Right forelimb (tissue), 1 donor: ENCODE results near the gene ZNG1F.
"Not testable (repeated sequence)": the region's sequence is repeated elsewhere in the genome, so short reads cannot be mapped to it uniquely, and the experiment has no call there.

ENCODE experiments used
- DNase-seq: peaks from one replicate; pipeline ENCODE4 v3.0.0-alpha.2; 2018

Gene ZNG1F

DNA sequence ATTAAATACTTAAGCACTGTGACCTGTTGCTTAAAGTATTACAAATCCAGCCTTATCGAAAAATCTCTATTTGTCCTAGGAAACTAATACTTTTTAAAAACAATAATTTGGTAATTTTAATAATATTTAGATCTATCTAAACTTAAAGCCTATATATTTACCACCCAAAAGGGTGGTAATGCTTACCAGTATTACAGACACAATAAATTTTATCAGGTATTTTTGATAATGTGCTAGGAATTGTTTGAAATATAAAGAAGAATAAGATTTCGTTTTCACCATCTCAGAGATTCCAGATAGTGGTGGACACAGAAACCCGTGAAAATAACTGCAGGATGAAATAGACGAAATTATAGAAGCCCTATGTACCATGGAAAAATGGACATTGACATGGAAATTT lies 68.4 kb downstream of the ZNG1F start:
- not testable (repeated sequence) for DNase-seq

DNA sequence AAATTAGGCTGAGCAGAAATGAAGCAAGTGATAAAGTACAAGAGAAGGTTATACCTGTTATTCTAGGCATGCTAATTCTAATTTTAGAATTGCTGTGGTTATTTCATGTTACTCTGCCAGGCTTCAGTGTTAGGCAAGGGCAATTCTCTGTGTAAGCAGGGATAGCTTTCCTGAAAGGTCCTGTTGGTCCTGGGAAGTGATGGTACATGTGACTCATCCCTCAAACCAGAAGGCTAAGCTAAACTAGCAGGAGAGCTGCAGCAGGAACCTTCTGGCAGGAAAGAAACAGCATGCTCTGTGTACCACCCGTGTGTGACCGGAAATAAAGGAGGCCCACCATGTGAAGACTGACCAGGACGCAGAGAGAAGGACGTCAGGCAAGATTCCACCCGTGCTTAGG lies 69.4 kb downstream of the ZNG1F start:
- not testable (repeated sequence) for DNase-seq

DNA sequence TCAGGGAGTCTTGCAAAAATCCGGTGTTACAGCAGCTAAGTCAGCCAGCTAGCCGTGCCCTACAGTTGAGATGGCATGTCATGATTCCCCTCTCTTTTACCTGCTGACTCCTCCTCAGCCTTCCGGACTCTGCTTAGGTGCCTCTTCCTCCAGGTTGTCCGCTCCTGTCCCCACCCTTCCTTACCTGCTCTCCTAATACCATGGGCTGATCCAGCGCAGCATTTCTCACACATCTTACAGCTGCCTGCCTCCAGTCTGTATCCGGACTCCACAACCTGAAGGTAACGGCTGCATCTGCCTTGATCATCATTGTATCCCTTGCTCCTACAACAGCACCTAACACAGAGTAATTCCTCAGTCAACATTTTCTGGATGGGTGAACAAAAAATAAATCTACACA lies 69.8 kb downstream of the ZNG1F start:
- DNase-seq: not testable (repeated sequence)

DNA sequence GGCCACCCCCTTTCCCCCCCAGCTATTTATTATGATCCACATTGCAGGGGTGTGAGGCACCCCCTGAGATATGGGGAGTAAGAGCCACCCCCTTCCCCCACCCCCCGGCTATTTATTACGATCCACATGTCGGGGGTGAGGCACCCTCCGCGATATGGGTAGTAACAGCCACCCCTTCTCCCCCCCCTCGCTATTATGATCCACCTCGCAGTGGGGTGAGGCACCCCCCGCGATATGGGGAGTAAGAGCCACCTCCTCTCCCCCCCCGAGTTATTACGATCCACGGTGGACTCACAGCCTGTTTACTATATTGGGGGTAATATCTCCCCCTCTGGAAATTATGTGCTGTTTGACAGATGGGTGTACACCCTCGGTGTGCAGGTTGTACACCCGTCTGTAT lies 75.8 kb downstream of the ZNG1F start:
- DNase-seq: not testable (repeated sequence)

DNA sequence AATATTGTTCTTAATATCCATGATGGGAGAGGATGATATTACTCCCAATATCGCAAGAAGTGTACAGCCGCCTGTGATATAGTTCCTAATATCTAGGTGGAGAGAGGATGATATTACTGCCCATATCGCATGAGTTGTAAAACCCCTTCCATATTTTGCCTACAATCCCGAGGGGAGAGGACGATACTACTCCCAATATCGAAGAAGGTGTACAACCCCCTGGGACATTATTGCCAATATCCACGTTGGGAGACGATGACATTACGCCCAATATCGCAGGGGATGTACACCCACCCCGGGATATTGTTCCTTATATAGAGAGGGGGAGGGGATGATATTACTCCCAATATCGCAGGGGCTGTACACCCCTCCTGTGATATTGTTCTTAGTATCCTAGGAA lies 77.7 kb downstream of the ZNG1F start:
- DNase-seq: not testable (repeated sequence)

DNA sequence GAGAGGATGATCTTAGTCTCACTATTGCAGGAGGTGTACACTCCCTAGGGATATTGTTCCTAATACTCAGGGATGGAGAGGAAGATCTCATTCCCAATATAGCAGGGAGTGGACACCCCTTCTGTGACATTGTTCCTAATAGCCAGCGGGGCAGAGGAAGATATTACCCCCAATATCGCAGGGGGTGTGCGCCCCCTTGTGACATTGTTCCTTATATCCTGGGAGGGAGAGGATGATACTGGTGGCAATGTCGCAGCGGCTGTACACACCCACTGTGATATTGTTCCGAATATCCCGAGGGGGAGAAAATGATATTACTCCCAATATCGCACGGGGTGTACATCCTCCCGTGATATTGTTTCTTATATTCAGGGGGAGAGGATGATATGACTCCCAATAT lies 78.2 kb downstream of the ZNG1F start:
- not testable (repeated sequence) for DNase-seq

DNA sequence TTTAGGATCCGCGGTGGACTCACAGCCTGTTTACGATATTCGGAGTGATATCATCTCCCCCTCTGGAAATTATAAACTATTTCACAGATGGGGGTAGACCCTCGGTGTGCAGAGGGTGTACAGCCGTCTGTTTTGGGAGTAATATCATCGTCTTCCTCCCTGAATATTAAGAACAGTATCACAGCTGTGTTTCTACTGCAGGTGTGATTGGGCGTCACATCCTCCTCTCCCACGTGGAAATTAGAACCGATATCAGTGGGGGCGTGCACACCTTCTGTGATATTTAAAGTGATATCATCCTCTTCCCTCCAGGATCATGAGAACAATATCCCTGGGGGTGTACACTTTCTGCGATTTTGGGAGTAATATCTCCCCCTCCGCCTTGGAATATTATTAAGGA lies 79.9 kb downstream of the ZNG1F start:
- not testable (repeated sequence) for DNase-seq

DNA sequence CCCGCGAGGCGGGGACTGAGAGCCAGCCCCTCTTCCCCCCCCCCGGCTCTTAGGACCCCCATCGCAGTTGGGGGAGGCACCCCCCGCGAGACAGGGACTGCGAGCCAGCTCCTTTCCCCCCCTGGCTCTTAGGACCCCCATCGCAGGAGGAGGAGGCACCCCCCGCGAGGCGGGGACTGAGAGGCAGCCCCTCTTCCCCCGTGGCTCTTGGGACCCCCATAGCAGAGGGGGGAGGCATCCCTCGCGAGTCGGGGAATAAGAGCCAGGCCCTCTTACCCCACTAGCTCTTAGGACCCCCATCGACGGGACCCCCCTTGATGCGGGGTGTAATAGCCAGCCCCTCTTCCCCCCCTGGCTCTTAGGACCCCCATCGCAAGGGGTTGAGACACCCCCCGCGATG lies 80.3 kb downstream of the ZNG1F start:
- not testable (repeated sequence) for DNase-seq

DNA sequence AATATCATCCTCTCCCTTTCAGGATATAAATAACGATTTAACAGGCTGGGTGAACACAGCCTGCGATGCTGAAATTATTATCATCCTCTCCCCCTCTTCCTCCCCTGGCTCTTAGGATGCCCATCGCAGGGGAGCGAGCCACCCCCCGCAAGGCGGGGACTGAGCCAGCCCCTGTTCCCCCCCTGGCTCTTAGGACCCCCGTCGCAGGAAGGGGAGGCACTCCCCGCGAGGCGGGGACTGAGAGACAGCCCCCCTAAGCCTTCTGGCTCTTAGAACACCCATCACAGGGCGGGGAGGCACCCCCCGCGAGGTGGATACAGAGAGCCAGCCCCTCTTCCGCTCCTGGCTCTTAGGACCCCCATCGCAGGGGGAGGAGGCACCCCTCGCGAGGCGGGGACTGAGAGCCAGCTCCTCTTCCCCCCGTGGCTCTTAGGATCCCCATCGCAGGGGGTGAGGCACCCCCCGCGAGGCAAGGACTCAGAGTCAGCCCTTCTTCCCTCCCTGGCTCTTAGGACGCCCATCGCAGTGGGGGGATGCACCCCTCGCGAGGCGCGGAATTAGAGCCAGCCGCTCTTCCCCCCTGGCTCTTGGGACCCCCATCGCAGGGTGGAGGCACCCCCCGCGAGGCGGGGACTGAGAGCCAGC lies 82.5 kb downstream of the ZNG1F start:
- DNase-seq: not testable (repeated sequence)

DNA sequence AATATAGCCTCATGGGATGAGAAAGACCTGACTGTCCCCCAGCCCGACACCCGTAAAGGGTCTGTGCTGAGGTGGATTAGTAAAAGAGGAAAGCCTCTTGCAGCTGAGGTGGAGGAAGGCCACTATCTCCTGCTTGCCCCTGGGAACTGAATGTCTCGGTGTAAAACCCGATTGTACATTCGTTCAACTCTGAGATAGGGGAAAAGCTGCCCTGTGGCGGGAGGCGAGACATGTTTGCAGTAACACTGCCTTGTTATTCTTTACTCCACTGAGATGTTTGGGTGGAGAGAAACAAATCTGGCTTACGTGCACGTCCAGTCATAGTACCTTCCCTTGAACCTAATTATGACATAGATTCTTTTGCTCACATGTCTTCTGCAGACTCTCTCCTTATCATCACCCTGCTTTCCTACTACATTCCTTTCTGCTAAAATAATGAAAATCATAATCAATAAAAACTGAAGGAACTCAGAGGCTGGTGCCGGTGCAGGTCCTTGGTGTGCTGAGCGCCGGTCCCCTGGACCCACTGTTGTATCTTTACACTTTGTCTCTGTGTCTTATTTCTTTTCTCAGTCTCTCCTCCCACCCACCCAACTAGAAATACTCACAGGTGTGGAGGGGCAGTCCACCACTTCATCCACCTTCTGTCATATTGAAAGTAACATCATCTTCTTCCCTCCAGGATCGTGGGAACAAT lies 83.4 kb downstream of the ZNG1F start:
- DNase-seq: not testable (repeated sequence)

DNA sequence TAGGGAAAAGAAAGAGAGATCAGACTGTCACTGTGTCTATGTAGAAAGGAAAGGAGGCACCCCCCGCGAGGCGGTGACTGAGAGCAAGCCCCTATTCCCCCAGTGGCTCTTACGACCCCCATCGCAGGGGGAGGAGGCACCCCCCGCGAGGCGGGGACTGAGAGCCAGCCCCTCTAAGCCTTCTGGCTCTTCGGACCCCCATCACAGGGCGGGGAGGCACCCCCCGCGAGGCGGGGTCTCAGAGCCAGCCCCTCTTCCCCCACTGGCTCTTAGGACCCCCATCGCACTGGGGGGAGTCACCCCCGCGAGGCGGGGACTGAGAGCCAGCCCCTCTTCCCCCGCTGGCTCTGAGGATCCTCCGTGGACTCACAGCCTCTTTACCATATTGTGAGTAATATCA lies 84.6 kb downstream of the ZNG1F start:
- DNase-seq: not testable (repeated sequence)

DNA sequence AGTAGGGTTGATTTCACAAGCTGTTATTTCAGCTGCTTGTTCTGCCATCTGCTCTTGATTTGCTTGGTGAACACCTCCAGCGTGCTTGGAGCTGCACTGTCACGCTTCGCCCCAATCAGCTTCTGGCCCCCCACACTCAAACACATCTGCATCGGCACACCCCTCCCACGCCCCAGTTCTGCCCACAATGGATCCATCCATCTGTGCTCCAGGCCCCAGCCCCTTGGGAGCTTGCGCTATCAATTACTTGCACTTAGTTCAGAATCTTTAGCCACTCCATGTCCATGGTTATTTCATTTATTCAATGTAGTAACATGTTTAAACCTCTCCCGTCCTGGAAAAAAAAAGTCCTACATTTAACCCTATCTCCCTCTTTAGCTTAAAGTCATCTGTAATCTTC lies 88.6 kb downstream of the ZNG1F start:
- DNase-seq: not testable (repeated sequence)

DNA sequence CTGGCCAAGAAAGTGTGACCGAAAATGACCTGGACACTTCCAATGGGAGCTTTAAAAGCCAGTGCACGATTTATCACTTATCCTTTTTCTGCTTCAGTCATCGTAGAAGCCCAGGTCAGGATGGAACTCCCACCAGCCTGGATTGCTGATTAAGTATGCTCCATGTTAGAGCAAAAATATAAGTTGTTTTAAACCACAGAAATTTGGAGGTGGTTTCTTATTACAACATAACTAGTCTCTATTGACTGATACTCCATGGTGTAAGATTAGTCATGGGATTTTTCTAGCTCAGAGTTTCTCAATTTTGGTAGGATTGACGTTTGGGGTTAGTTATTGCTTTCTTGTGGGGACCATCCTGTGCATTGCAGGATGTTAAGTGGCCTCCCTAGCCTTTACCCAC lies 90.4 kb downstream of the ZNG1F start:
- not testable (repeated sequence) for DNase-seq

DNA sequence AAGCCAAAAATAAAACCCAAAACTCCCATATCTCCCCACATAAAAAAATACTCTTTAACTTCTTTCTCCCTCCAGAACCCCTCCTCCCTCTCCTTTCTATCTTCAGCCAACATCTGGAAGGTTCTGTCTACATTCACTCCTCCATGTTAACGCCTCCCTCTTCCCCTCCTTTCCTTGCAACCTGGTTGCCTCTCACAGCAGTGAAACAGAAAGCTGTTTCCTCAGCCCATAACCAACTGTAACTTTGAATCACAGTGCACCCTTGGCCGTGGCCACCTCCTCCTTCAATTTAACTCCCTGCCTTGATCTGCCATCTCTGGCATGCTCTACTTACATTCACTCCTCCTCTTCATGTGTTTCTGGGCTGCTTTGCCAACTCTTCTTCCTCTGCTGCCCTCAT lies 94.1 kb downstream of the ZNG1F start:
- DNase-seq: not testable (repeated sequence)

DNA sequence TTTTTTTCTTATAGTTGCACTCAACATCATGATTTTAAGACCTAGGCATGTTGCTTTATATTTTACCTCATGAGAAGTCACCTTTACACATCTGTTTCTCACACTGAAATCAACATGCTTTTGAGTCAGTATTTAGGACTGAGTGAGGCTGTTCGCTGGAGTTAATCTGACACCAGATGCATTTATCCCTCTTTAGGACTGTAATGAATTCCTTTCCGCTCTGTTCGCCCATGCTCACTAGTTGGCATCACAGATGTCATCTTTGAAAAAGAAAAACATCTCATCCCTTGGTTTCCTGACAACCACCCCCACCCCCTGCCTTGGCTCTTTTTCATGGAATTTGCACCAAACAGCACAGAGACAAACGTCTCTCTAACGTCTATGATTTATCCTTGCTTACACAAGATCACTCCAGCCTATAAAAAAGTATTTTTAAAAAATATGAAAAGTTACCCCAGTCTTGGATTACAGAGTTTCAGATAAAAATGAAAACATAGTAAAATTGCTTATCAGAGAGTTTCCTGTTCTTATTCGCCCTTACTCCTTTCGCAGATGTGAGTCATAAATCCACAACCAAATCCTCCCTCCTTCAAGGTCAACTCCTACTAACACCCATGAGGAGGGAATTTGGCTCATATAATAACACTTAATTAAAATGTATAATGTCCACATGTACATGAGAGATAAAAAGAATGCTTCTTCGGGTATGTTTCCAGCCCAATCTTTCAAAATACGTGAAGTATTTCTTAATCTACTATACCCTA lies 94.9 kb downstream of the ZNG1F start:
- DNase-seq: not testable (repeated sequence)

DNA sequence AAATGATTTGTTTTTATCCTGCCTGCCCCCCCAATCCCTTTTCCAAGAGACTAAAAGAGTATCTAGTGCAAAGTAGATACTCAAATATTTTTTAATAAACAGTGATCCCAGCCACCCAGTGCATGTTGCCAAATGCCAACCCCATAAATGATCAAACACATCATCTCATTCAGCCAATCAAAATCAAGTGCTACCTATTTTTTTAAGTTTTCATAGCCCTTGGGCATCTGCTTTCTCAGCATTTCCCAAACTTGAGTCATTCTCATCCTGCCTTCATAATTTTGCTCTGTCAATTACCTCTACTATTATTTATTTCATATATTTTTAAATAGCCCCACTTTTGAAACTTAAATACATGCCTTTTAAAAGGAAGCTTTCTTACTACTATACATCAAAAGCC lies 98.2 kb downstream of the ZNG1F start:
- not testable (repeated sequence) for DNase-seq

DNA sequence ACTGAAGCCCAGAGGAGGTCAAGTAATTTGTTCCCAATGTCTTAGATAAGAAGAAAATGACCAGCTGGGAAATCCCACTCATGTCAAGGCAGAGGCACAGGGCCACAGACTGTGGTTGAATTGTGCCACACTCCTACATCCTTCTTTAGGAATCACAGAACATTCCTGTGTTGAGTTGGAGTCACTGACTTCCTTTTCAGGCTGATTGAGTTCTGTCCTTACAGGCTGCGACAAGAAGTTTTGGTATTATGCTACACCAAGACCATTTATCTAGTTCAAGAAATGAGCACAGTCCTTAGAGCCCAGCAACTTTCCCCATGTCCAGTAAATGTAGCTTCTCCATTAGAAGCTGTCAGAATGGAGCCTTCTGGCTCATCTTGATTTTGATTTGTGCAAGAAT lies 98.7 kb downstream of the ZNG1F start:
- not testable (repeated sequence) for DNase-seq

DNA sequence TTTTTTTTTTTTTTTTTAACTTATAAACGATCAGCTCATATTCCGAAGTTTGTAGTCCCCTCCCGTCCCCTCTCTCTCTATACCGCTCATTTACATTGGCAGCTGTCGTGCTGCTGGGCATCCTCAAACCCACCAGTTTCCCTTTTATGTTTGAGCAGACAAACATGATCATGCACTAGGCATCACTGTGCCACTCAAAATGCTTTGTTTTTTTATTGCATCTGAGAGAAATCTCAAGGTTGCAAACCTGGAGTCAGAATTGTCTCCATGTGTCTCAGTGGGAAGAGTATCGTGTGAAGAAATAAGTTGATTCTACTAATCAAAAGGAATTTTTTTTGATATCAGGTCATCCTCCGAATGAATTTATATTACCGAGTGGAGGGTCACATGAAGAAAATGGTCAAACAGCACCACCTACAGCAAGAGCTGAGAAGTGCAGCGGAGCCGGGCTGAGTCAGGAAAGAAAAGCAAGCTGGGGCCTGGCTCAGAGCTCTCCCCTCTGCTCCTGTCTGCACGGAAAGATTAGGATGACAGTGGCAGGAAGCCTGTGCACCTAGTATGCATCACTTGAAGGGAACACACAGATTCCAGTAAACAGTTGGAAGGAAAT lies 100.6 kb downstream of the ZNG1F start:
- DNase-seq: not testable (repeated sequence)

DNA sequence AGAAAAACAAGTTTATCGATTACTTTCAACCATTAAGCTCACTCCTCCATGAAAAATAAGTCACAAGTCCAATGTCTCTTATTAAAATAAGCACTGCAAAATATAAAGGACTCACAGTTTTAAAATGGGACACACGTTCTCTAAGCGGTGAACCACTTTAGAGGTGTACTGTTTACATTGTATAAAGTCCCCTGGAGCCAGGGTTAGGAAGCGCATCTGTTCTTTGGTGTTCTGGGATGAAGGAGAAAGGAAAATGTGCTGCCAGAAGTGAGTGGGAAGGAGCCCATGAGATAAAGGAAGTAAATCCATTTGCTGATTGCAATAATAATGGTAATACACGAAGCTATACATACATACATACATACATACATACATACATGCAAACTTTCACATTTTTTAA lies 101.2 kb downstream of the ZNG1F start:
- not testable (repeated sequence) for DNase-seq

DNA sequence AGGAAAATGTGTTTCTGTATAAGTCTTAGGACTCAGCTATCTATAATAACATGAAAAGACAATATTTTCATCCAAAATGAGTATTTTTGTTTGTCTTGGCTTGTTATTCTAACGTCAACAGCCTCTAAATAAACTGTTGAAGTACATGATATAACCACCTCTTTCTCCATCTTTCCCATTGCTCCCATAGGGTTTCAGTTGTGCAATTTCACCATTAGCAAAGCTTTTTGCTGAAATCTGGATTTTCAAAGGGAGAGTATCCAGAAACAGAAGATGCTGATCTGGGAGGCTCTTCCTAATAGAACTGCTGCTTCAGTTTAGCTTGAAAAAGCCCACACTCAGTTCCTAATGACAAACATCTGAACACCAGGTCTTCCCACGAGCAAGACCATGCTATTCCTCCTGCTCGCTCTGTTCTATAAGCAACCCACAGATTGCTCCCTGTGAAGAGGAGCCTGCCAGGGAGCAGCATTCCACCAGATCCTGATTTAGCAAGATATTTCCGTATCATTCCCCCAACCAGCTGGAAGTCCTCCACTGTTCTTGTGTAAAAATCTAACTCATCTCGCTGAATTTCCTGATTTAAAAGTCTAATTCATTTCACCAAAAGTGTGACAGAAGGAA lies 101.8 kb downstream of the ZNG1F start:
- DNase-seq: not testable (repeated sequence)

DNA sequence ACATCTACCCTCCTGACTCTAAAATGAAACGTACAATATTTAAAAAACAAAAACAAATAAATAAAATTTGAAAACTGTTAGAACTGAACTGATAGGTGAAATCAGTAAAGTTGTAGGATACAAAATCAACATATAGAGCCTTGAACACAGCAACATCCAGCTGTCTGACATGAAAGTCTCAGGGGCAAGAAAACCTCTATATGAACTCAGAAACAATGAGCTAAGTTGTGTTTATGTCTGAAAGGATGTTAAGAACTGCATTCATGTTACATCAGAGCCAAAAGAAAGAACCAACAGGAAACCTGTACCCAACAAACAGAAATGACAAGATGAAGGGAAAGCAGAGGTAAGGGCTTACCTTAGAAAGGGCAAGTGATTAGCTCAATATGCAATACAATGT lies 102.4 kb downstream of the ZNG1F start:
- DNase-seq: not testable (repeated sequence)

DNA sequence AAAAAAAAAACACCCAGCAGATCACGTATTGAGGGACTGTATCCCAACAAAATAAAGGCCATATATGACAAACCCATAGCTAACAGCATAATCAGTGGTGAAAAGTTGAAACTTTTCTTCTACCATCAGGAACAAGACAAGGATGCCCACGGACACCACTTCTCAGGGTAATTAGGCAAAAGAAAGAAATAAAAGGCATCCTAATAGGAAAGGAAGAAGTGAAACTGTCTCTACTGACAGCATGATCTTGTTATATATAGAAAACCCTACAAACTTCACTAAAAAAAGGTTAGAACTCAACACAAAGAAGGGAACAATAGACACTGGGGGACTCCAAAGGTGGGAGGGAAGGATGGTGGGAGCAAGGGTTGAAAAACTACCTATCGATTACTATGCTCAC lies 102.9 kb downstream of the ZNG1F start:
- not testable (repeated sequence) for DNase-seq

DNA sequence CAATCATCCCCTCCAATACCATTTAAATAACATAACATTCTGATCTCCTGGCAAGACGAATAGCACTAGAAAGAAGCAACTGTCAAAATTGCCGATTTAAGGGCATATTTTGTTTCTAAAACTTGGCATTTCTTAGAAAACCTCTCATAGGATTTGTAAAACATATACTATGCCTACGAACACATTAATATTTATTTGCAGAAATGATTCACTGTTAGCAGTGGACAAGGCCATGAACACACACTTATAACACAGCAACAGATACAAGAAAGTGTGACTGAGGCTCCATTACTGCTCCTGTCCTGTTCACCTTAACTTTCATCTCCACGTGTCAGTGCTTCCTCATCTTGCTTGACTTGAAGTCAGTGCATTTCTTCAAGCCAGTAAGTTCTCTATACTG lies 106.8 kb downstream of the ZNG1F start:
- DNase-seq: not testable (repeated sequence)
